Kidney epithelial cell (primary cell): ENCODE data around the gene DLX3. TPM values are rescaled to one million over a fixed set of nuclear protein-coding genes. Genes with fewer than 3 reads are reported as not detected.
"Not testable (repeated sequence)": the region's sequence is repeated elsewhere in the genome, so short reads cannot be mapped to it uniquely, and the experiment has no call there.

Source experiments
- DNase-seq: peaks from one replicate; pipeline ENCODE4 v3.0.0-alpha.2; 2010; ENCODE audit warnings: low read depth
- H3K27me3 ChIP-seq: 2 replicates; pipeline ENCODE4 v1.6.0; 2011; ENCODE audit warnings: low read length; ENCODE audit not compliant: control insufficient read depth, insufficient read depth
- H3K36me3 ChIP-seq: 2 replicates; pipeline ENCODE4 v1.5.1; 2011; ENCODE audit warnings: low read length; ENCODE audit not compliant: control insufficient read depth, insufficient read depth
- H3K4me3 ChIP-seq: 2 replicates; pipeline ENCODE4 v1.5.1; 2011; ENCODE audit warnings: low read depth, mild to moderate bottlenecking, control low read depth, low read length
- CTCF ChIP-seq: IDR thresholded peaks from 2 replicates; pipeline ENCODE4 v1.5.1; 2011; ENCODE audit warnings: mild to moderate bottlenecking, moderate library complexity, low read length, control low read depth, inconsistent platforms; ENCODE audit not compliant: insufficient read depth, poor library complexity, severe bottlenecking
- total RNA-seq: library from RNA; depleted of rRNA; stranded (reverse); fragments of >200 nt; gene quantifications from 2 replicates; pipeline ENCODE4 v1.2.3, GENCODE V29; 2015

Gene DLX3
- 0.04 and 0.55 TPM in 2 replicates for total RNA-seq

GRCh38 chr17:49995055-49995738 is at the start of gene DLX3:
TSS of gene DLX3 (minus strand) at chr17:49995224. CDS start at chr17:49994998, 226 bp downstream.
- DNase-seq, result no peak
- TF ChIP-seq CTCF, result no peak
- Histone ChIP-seq H3K36me3 (no peaks in the 10 kb centered on the region), H3K4me3 (no peak within 1 kb of the TSS), H3K27me3 (peaks cover 69% of the 10 kb centered on the region)

DNA sequence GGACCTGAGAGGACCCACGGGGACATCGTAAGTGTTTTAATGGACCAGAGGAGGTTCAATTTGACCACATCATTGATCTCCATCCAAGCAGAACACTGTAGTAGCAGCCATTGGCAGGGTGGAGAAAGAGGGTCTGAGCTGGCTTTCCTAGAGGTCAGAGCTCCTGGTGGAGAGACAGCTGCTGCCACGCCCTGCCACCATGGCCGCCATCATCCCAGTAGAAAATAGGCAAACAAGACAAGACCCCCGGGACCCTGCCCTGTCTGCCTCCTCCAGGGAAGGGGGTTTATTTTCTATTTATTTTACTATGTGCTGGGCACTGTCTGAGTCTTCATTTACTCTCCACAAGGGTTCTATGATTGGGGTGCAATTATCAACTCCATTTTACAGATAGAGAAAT is 49.5 kb upstream of the DLX3 start:
- no peak overlapping the region for H3K4me3 ChIP-seq
- H3K27me3 ChIP-seq, result no peaks in the 10 kb centered on the region
- H3K36me3 ChIP-seq, result no peaks in the 10 kb centered on the region
- TF ChIP-seq CTCF, result no peak
- DNase-seq, result no peak

- Histone ChIP-seq H3K4me3 (no peak overlapping the region), H3K36me3 (no peaks in the 10 kb centered on the region), H3K27me3 (no peaks in the 10 kb centered on the region)
- TF ChIP-seq CTCF, result no peak
- no peak for DNase-seq
Observed at GRCh38 chr17:50043290-50044148, 48.5 kb upstream of the DLX3 start.

DNA sequence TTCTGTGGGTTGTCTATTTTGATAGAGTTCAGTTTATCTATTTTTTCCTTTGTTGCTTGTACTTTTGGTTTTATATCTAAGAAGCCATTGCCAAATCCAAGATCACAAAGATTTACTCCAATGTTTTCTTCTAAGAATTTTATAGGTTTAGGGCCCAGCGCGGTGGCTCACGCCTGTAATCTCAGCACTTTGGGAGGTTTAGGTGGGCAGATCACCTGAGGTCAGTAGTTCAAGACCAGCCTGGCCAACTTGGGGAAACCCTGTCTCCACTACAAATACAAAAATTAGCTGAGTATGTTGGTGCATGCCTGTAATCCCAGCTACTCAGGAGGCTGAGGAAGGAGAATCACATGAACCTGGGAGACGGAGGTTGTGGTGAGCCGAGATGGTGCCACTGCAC is 47.2 kb upstream of the DLX3 start:
- H3K4me3 ChIP-seq, result no peak overlapping the region
- no peaks in the 10 kb centered on the region for H3K36me3 ChIP-seq
- no peak for DNase-seq
- TF ChIP-seq CTCF, result no peak
- no peaks in the 10 kb centered on the region for H3K27me3 ChIP-seq

DNA sequence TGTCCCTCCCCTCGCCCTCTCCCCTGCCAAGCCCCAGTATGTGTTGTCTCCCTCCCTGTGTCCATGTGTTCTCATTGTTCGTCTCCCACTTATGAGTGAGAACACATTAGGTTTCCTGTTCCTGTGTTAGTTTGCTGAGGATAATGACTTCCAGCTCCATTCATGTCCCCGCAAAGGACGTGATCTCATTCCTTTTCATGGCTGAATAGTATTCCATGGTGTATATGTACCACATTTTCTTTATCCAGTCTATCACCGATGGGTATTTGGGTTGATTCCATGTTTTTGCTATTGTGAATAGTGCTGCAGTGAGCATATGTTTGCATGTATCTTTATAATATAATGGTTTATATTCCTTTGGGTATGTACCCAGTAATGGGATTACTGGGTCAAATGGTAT is 45.5 kb upstream of the DLX3 start:
- H3K36me3 ChIP-seq, H3K27me3 ChIP-seq, DNase-seq, H3K4me3 ChIP-seq: not testable (repeated sequence)

GRCh38 chr17:50039058-50039457 is 44.0 kb upstream of the DLX3 start:
- H3K27me3 ChIP-seq, result no peaks in the 10 kb centered on the region
- H3K36me3 ChIP-seq, result no peaks in the 10 kb centered on the region
- H3K4me3 ChIP-seq, result no peak overlapping the region
- no peak for TF ChIP-seq CTCF
- DNase-seq, result no peak
